ENCODE results near the gene RGL1. TPM values are rescaled to one million over a fixed set of nuclear protein-coding genes. Genes with fewer than 3 reads are reported as not detected.

The RGL1 gene
- total RNA-seq, 1 experiment from 2014 or later: 1.3 TPM

- ATAC-seq (no peak), DNase-seq (ENCODE audit: low read depth, low spot score) (no peak)
- H3K27ac ChIP-seq (ENCODE audit: low read depth, low read length): no peak overlapping the region
- H3K9me2 ChIP-seq (ENCODE audit: insufficient read depth): no peaks in the 10 kb centered on the region
- no peak overlapping the region for H3K4me3 ChIP-seq (replicated peaks in 1 of 2; ENCODE audit: low read depth in 1 of 2, low read length in 2 of 2)
- H3K4me2 ChIP-seq (ENCODE audit: low read length): no peak overlapping the region
- no peak for TF ChIP-seq POLR2A (IDR thresholded peaks at IDR 0.05; ENCODE audit: borderline replicate concordance, extremely low read depth, insufficient read depth, insufficient read length)
- TF ChIP-seq JUND (IDR thresholded peaks at IDR 0.05): no peak
- no peak for TF ChIP-seq ELF1 (IDR thresholded peaks at IDR 0.05; ENCODE audit: borderline replicate concordance, low read depth)
- TF ChIP-seq CEBPB (IDR thresholded peaks at IDR 0.05; ENCODE audit: low read depth): no peak
- ChIA-PET RAD21 (ENCODE audit: low non-redundant PET in 1 of 2, low total read pairs in 2 of 2, uncharacterized antibody in 2 of 2, unreplicated experiment in 2 of 2) (no interaction called here), CTCF (no interaction called here), POLR2A (no interaction called here)
- H3K4me1 ChIP-seq (ENCODE audit: control insufficient read depth in 1 of 2, insufficient read depth in 2 of 2, low read length in 2 of 2): no peaks in the 10 kb centered on the region
- H3K27me3 ChIP-seq (ENCODE audit: insufficient read depth, low read length): no peaks in the 10 kb centered on the region
- no peak overlapping the region for H2AFZ ChIP-seq (ENCODE audit: low read depth, low read length, poor library complexity, severe bottlenecking)
- H4K20me1 ChIP-seq (ENCODE audit: insufficient read depth): no peaks in the 10 kb centered on the region
- no peaks in the 10 kb centered on the region for H3K79me2 ChIP-seq (ENCODE audit: insufficient read depth, low read length)
- no peaks in the 10 kb centered on the region for H3K9me3 ChIP-seq (ENCODE audit: control insufficient read depth in 1 of 2, insufficient read depth in 1 of 2, low read depth in 1 of 2, low read length in 2 of 2)
- BruUV-seq (replicated peaks): no TSS peak
- H3K9ac ChIP-seq (ENCODE audit: low read length): no peak overlapping the region
- no peaks in the 10 kb centered on the region for H3K36me3 ChIP-seq (ENCODE audit: control insufficient read depth in 1 of 2, insufficient read depth in 2 of 2, low read length in 2 of 2)
- intact Hi-C loops (cut with micrococcal nuclease): no loop called here
Measured at GRCh38 chr1:183905508-183906113, 100.7 kb downstream of the RGL1 start.

DNA sequence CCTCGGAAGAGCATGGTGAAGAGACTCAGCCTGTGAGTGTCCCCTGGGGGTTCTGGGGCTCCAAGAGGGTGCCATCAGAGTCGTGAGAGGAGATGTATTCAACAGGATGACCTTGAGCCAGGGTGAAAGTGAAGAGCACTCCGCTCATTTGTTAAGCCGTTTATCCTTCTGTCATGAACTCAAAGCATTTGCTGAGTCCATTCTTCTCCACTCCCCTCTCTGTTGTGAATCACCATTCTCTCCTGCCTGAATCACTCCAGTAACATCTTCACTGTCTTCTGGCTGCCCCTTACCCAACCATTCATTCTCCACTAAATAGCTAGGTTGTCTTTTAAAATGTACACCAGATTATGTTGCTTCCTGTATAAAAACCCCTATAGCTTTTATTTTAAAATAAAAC, 102.2 kb downstream of the RGL1 start:
- Histone ChIP-seq H3K9ac (ENCODE audit: low read length) (no peak overlapping the region), H3K9me2 (ENCODE audit: insufficient read depth) (no peaks in the 10 kb centered on the region), H4K20me1 (ENCODE audit: insufficient read depth) (no peaks in the 10 kb centered on the region), H3K4me3 (replicated peaks in 1 of 2; ENCODE audit: low read depth in 1 of 2, low read length in 2 of 2) (no peak overlapping the region), H3K4me1 (ENCODE audit: control insufficient read depth in 1 of 2, insufficient read depth in 2 of 2, low read length in 2 of 2) (no peaks in the 10 kb centered on the region), H3K27ac (ENCODE audit: low read depth, low read length) (no peak overlapping the region), H3K4me2 (ENCODE audit: low read length) (no peak overlapping the region), H3K79me2 (ENCODE audit: insufficient read depth, low read length) (no peaks in the 10 kb centered on the region), H3K9me3 (ENCODE audit: control insufficient read depth in 1 of 2, insufficient read depth in 1 of 2, low read depth in 1 of 2, low read length in 2 of 2) (no peaks in the 10 kb centered on the region), H2AFZ (ENCODE audit: low read depth, low read length, poor library complexity, severe bottlenecking) (no peak overlapping the region), H3K36me3 (ENCODE audit: control insufficient read depth in 1 of 2, insufficient read depth in 2 of 2, low read length in 2 of 2) (no peaks in the 10 kb centered on the region), H3K27me3 (ENCODE audit: insufficient read depth, low read length) (no peaks in the 10 kb centered on the region)
- DNase-seq (ENCODE audit: low read depth, low spot score) (no peak), ATAC-seq (no peak)
- ChIA-PET CTCF (interaction anchor here (1.4 kb wide), 1 partner anchor 9 kb away, joined by 6 read pairs; no protein-coding TSS in a partner anchor), POLR2A (no interaction called here), RAD21 (ENCODE audit: low non-redundant PET in 1 of 2, low total read pairs in 2 of 2, uncharacterized antibody in 2 of 2, unreplicated experiment in 2 of 2) (no interaction called here)
- no TSS peak for BruUV-seq (replicated peaks)
- intact Hi-C loops (cut with micrococcal nuclease): no loop called here
- no peak for TF ChIP-seq SRF (IDR thresholded peaks at IDR 0.05; ENCODE audit: low read depth)
- TF ChIP-seq, protein P1, sequence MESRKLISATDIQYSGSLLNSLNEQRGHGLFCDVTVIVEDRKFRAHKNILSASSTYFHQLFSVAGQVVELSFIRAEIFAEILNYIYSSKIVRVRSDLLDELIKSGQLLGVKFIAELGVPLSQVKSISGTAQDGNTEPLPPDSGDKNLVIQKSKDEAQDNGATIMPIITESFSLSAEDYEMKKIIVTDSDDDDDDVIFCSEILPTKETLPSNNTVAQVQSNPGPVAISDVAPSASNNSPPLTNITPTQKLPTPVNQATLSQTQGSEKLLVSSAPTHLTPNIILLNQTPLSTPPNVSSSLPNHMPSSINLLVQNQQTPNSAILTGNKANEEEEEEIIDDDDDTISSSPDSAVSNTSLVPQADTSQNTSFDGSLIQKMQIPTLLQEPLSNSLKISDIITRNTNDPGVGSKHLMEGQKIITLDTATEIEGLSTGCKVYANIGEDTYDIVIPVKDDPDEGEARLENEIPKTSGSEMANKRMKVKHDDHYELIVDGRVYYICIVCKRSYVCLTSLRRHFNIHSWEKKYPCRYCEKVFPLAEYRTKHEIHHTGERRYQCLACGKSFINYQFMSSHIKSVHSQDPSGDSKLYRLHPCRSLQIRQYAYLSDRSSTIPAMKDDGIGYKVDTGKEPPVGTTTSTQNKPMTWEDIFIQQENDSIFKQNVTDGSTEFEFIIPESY (IDR thresholded peaks at IDR 0.05; ENCODE audit: extremely low read depth, insufficient replicate concordance, low read length): no peak
- no peak for TF ChIP-seq JUND (IDR thresholded peaks at IDR 0.05)
- TF ChIP-seq POLR2A (IDR thresholded peaks at IDR 0.05; ENCODE audit: borderline replicate concordance, extremely low read depth, insufficient read depth, insufficient read length): no peak
- TF ChIP-seq YY1 (IDR thresholded peaks at IDR 0.05; ENCODE audit: extremely low read depth, insufficient replicate concordance, low read depth, low read length): no peak
- TF ChIP-seq REST (IDR thresholded peaks at IDR 0.05; ENCODE audit: low read depth): no peak
- TF ChIP-seq POLR2AphosphoS5 (IDR thresholded peaks at IDR 0.05; ENCODE audit: low read depth, low read length): no peak
